GM12878 (cell line): ENCODE results near the gene BRI3BP.

Experiments used
- CHD4 ChIP-seq: fragments of 200-600 bp; sonication (generic); IDR thresholded peaks from 2 replicates; pipeline ENCODE4 v1.6.1; 2016; ENCODE audit warnings: mild to moderate bottlenecking
- CTCF ChIP-seq, 3 experiments: IDR thresholded peaks in 2 of 3; conservative IDR thresholded peaks in 1 of 3; 2 replicates each; pipeline ENCODE4 v1.5.1; 2011; ENCODE audit warnings: low read depth in 3 of 3, low read length in 3 of 3, mild to moderate bottlenecking in 3 of 3, control low read depth in 2 of 3, moderate library complexity in 2 of 3, inconsistent platforms in 1 of 3, mixed read lengths in 1 of 3; ENCODE audit not compliant: control insufficient read depth in 2 of 3, insufficient read depth in 1 of 3; ENCODE audit errors: extremely low read depth in 1 of 3
- FOXM1 ChIP-seq: IDR thresholded peaks from 2 replicates; pipeline ENCODE4 v1.6.1; 2012; ENCODE audit warnings: low read depth, mild to moderate bottlenecking, inconsistent platforms, low read length, moderate library complexity
- POLR2A ChIP-seq: IDR thresholded peaks from 2 replicates; pipeline ENCODE4 v1.6.1; 2011; ENCODE audit warnings: low read depth, mild to moderate bottlenecking, low read length
- REST ChIP-seq: IDR thresholded peaks from 2 replicates; pipeline ENCODE4 v1.6.1; 2012; ENCODE audit warnings: mild to moderate bottlenecking, low read depth, low read length

- TF ChIP-seq FOXM1 (no peak), CTCF (IDR thresholded peaks at IDR 0.05 in 2 of 3, conservative IDR thresholded peaks at IDR 0.05 in 1 of 3; ENCODE audit: control insufficient read depth in 2 of 3, extremely low read depth in 1 of 3, insufficient read depth in 1 of 3, low read depth in 3 of 3, low read length in 3 of 3) (no peak), CHD4 (no peak), REST (no peak), POLR2A (peak; percentile 36; the same call in 1 of the 2 replicates)
Measured at GRCh38 chr12:125013816-125014442, 20.5 kb downstream of the BRI3BP start.
